ENCODE measurements around the gene RITA1.

RITA1 gene

DNA sequence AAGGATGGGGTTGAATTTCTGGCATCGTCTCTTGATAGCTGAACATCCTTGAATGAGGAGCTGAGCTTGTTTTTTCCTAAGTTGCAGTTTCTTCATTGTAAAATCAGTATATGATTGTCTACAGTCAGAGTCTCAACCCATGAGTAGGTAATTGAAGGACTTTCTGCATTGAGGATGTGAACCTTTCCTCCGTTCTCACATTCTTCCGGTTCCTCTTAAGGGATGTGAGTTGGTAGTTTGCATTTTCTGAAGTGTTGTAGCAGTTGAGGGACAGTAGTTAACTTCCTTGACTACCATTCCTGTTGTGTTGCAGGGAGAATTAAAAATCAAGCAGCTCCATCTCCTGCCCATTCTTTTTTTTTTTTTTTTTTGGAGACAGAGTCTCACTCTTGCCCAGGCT, 54.9 kb downstream of the RITA1 start:
- TF ChIP-seq, protein P1, sequence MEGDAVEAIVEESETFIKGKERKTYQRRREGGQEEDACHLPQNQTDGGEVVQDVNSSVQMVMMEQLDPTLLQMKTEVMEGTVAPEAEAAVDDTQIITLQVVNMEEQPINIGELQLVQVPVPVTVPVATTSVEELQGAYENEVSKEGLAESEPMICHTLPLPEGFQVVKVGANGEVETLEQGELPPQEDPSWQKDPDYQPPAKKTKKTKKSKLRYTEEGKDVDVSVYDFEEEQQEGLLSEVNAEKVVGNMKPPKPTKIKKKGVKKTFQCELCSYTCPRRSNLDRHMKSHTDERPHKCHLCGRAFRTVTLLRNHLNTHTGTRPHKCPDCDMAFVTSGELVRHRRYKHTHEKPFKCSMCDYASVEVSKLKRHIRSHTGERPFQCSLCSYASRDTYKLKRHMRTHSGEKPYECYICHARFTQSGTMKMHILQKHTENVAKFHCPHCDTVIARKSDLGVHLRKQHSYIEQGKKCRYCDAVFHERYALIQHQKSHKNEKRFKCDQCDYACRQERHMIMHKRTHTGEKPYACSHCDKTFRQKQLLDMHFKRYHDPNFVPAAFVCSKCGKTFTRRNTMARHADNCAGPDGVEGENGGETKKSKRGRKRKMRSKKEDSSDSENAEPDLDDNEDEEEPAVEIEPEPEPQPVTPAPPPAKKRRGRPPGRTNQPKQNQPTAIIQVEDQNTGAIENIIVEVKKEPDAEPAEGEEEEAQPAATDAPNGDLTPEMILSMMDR (IDR thresholded peaks at IDR 0.05; ENCODE audit: extremely low read depth, missing control alignments): no peak
- DNase-seq (ENCODE audit: low spot score): peak; percentile 47

DNA sequence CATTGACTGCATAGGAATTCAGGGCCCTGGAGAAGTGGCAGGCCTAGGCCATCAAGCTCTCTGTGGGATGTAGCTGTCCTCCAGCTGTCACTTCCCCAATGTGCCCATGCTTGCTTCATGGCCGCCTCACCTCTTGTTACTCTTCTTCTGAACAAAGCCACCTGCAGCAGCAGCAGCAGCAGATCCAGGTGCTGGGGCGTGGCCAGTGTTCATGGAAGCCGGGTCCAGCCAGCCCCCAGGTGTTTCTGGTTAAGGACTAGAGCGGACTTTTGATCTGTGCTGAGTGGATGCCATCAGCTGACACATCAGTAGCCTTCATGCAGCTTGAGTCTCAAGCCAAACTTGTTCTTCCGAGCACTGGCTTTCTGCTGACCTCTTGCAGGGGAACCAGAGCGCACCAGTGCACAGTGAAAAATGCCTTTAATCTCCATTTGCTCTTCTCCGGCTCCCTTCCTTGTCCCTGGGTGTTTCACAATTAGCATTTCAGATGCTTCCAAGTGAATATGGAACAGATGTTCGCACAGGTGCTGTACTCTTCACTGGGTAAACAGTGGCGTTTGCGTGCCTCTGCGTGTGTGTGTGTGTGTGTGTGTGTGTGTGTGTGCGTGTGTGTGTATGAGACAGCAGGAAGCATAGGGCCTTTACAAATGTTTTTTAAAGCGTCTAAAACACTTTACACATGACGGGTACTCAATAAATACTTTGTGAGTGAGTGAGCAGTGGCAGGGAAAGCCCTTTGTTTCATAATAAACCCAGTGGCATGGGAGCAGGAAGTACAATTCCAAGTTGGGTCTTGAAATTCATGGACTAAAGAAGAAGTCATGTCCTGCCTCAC, 55.9 kb downstream of the RITA1 start:
- TF ChIP-seq, protein P1 (IDR thresholded peaks at IDR 0.05; ENCODE audit: extremely low read depth, missing control alignments): no peak
- no peak for DNase-seq (ENCODE audit: low spot score)
